GM18951 (cell line): ENCODE data around the gene VTN.
A peak's percentile ranks its signal among the peaks of the same experiment; 100 is the strongest.

ENCODE experiments used
- POLR2A ChIP-seq: IDR thresholded peaks from 4 replicates; pipeline ENCODE4 v1.6.1; 2011; ENCODE audit warnings: mild to moderate bottlenecking; ENCODE audit not compliant: insufficient read length, insufficient read depth; ENCODE audit errors: extremely low read depth
- in situ Hi-C: fragments of 300-500 bp; cut with MboI; formaldehyde crosslinking; loops from one replicate; pipeline ENCODE4 v1.12.0; 2022; ENCODE audit warnings: low sequenced_read_pairs, mixed read lengths, inconsistent platforms; ENCODE audit not compliant: unreplicated experiment

Gene VTN

DNA sequence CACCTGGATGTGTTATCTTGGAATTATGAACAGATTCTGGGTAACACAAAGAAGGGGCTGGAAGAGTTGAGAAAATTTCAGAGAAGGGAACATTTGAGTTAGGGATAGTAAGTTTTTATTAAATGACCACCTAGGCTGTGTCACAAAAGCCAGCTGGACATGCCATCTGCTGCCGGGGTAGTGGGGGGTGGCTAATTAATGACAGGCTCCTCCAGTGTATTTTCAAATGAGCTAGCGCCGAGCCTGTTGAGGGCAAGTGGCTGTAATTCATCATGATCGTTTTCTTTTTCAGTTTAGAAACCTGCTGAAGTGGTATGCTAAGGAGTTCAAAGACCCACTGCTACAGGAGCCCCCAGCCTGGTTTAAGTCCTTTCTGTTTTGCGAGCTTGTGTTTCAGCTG is 44.9 kb downstream of the VTN start:
- no peak for TF ChIP-seq POLR2A
- in situ Hi-C loops, result no loop called here

DNA sequence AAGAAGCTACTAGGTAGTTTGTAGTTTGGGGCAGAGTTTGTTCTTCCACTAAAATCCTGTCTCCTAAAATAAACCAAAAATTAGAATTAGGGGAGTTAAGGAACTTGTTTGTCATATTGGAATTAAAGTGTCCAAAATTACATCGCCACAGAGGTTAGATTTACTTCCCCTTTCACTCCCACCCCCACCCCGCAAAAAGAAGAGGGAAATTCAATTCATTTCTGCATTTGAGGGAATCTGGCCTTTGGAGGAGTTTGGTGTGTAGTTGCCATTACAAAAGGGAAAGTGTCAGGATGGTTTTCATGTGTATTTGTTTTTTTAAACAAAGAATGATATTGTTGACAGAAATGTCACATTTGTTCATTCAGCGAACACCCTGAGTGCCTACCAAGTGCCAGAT is 45.3 kb downstream of the VTN start:
- in situ Hi-C loops, result no loop called here
- TF ChIP-seq POLR2A, result no peak

DNA sequence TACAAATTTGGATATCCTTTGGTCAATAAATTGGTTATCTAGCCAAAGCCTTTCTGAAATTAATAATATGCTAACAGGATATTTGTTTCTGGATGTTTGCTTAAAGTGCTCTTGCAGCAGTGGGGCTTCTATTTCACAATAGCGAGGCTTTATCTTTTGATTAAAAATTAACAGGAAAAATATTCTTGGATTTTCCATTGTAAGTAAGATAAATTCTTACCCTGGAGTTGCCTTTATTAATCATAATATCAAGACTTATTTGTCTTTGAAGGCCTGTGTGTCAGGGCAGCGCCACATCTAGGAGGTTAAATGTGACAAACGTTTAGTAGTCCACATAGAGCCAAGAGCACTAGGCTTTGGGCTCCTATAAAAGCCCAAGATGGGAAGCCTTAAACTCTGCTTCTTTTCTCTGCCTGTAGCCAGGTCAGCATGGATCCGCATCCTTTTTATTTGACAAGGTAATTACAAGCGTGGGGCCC is 45.8 kb downstream of the VTN start:
- in situ Hi-C loops, result no loop called here
- no peak for TF ChIP-seq POLR2A

DNA sequence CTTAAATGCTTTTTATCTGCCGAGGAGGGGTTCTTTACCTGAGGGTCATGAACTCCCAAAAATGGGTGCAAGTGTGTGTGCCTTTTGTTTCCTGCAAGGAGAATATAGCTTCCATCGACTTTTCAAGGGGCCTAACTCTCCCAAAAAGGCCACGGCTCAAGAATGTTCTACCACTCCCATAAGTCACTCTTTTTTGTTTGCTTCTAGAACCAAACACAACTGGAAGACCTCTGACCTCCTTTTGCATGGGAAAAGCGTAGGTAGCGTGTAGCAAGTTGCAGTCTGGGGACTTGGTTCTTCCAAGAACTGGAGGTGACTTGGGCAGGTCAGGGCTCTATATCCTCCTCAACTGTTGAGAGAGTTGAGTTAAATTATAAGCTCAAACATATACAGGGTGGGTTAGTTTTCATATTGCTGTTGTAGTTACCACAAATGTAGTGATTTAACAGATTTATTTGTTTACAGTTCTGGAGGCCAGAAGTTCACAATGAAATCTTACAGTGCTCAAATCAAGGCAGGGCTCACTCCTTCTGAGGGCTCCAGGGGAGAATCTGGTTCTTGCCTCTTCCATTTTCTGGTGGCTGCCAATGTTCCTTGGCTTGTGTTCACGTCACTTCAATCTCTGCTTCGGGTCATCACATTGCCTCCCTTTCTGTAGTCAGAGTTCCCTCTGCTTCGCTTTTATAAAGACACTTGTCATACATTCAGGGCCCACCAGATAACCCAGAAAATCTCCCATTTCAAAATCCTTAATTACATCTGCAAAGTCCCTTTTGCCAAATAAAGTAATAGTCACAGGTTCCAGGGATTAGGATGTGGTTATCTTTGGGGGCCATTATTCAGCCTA is 49.7 kb downstream of the VTN start:
- in situ Hi-C loops, result no loop called here
- no peak for TF ChIP-seq POLR2A

DNA sequence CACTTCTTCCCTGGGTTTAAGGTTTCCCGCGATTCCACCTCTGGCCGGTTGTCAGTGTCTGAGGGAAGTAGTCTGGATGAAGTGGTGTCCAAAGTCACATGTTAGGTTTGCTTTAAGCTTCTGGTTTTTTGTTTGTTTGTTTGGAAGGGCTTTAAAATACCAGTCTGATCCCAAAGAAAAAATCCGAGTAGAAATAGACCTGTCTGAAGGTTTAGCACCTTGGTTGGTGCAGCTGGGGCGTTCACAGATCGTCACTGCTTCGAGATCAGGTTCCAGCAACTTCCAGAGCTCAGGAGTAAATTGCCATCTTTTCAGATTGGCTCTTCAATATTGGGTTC is 50.5 kb downstream of the VTN start:
- TF ChIP-seq POLR2A, result no peak
- in situ Hi-C loops, result no loop called here

DNA sequence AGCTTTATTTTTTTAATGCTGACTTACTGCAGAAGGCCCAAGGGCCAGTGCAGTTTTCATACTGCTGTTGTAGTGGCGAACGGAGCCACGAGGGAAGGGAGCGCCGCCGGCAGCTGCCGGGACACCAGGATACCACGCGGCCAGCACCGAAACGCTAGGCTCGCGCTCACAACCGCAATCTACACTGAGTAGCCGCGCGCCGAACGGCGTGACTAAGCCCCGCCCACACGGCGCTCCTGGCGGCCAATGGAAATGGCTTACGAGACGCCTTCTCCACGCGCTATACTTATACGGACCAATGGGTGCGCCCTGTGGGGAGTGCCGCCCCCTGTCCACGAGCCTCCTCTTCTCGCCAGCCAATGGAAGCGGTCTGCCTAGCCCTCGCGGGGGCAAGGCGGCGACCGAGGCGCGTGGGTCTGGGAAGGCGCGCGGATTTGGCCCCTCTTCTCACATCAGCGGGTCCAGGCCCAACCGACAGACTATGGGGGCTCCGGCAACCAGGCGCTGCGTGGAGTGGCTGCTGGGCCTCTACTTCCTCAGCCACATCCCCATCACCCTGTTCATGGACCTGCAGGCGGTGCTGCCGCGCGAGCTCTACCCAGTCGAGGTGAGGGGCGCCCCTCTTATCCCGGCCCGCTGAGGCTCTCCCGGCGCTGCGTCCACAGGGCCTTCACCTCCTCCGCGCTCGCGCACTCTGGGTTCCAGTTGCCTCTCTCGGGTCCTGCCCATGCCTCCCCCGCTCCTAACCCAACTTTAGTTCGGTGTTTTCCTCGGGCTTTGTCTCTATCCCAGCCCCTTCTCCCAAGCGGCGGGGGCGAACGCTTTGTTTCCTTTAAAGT is 51.1 kb downstream of the VTN start, which contains the start of gene TMEM97:
Gene TMEM97, plus strand, starts transcription at position 442 of the 839 bp plus-strand sequence. Its CDS starts 40 bp downstream, at position 482.
- in situ Hi-C loops, result no loop called here
- peak; percentile 69 for TF ChIP-seq POLR2A

DNA sequence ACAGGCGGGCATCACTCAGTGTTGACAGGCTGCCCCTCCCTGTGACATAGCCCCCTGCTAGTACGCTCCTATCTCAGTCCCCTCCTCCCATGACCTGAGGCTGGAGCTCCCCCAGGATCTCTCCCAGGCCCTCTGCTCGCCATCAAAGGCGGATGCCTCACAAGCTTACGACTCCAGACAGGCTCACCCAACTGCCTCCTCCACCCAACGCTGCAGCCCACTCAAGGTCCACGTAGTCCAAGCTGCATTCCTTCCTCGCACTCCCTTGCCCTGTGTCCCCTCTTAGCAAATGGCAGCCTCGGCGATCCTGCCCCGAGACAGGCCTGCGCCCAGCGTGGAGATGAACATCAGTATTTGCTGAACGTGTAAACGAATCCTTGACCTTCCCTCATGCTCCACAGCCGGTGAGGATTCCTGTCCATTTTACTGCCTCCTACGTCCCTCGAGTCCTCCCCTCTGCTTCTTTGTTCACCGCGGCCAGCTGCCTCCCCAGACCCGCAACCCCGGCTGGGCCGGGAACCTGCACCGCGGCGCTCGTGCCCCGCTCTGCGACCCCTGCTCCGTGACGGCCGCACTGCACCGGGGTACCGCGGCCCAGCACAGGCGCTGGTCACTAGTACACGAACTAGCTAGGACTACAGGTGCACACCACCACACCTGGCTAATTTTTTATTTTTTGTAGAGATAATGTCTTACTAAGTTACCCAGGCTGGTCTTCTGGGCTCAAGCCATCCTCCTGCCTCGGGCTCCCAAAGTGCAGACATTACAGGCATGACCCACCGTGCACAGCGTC is 51.9 kb downstream of the VTN start:
- no peak for TF ChIP-seq POLR2A
- in situ Hi-C loops, result no loop called here
